ENCODE measurements around the gene ZSCAN20.

- TF ChIP-seq CTCF (IDR thresholded peaks at IDR 0.05): no peak
- no peak for TF ChIP-seq POLR2A (IDR thresholded peaks at IDR 0.05)
These were observed 5.0 kb downstream of the ZSCAN20 start for GRCh38 chr1:33477451-33477850.
